Thyroid gland (tissue), 4 donors: ENCODE results near the gene RAB6D. TPM values are rescaled to one million over a fixed set of nuclear protein-coding genes. Genes with fewer than 3 reads are reported as not detected.
A peak's percentile ranks its signal among the peaks of the same experiment; 100 is the strongest.
"Not testable (repeated sequence)": the region's sequence is repeated elsewhere in the genome, so short reads cannot be mapped to it uniquely, and the experiment has no call there.

Experiments used
- DNase-seq, 2 donors: peaks; one replicate each; pipeline ENCODE4 v3.0.0-alpha.2; 2019
- H3K27ac ChIP-seq, 3 donors: fragments of 200-600 bp; sonication (generic); 1 replicate in 2 of 3; 2 replicates in 1 of 3; pipeline ENCODE4 v1.5.1; 2016 to 2019; ENCODE audit warnings: mild to moderate bottlenecking in 1 of 3, moderate library complexity in 1 of 3
- H3K27me3 ChIP-seq: fragments of 200-600 bp; sonication (generic); one replicate; pipeline ENCODE4 v1.5.1; 2019
- H3K36me3 ChIP-seq, 2 donors: fragments of 200-600 bp; sonication (generic); one replicate each; pipeline ENCODE4 v1.5.1; 2016 to 2019
- H3K4me1 ChIP-seq, 2 donors: fragments of 200-600 bp; sonication (generic); one replicate each; pipeline ENCODE4 v1.5.1; 2017 to 2019
- H3K4me3 ChIP-seq, 3 donors: fragments of 200-600 bp; sonication (generic); replicated peaks in 1 of 3; 1 replicate in 2 of 3; 2 replicates in 1 of 3; pipeline ENCODE4 v1.5.1; 2016; ENCODE audit warnings: mild to moderate bottlenecking in 1 of 3
- H3K9me3 ChIP-seq: fragments of 200-600 bp; sonication (generic); one replicate; pipeline ENCODE4 v1.5.1; 2017
- POLR2A ChIP-seq, 2 donors: fragments of 450-650 bp; IDR thresholded peaks; one replicate each; pipeline ENCODE4 v1.6.1; 2017; ENCODE audit warnings: antibody characterized with exemption in 2 of 2, mild to moderate bottlenecking in 2 of 2, moderate library complexity in 1 of 2
- WGBS, 2 donors: methylation state at CpG; one replicate each; pipeline ENCODE4 v1.1.5; 2017; 5-methylcytosine and 5-hydroxymethylcytosine counted together
- intact Hi-C: fragments of 100-400 bp; cut with DNase I; formaldehyde crosslinking; loops from one replicate; pipeline ENCODE4 v1.15.1; 2023
- total RNA-seq, 4 donors: library from RNA; depleted of rRNA; stranded (reverse); fragments of >200 nt; gene quantifications; one replicate each; pipeline ENCODE4 v1.2.3, GENCODE V29; 2016
- TF ChIP-seq, protein P1 (sequence below), 6 experiments: fragments of 200-600 bp in 3 of 6; fragments of 450-650 bp in 3 of 6; sonication (generic) in 3 of 6; IDR thresholded peaks; one replicate each; pipeline ENCODE4 v1.5.1; 2016 to 2019; ENCODE audit warnings: antibody characterized with exemption in 6 of 6, mild to moderate bottlenecking in 2 of 6, inconsistent platforms in 1 of 6, moderate library complexity in 1 of 6

RAB6D gene
- total RNA-seq: not detected

DNA sequence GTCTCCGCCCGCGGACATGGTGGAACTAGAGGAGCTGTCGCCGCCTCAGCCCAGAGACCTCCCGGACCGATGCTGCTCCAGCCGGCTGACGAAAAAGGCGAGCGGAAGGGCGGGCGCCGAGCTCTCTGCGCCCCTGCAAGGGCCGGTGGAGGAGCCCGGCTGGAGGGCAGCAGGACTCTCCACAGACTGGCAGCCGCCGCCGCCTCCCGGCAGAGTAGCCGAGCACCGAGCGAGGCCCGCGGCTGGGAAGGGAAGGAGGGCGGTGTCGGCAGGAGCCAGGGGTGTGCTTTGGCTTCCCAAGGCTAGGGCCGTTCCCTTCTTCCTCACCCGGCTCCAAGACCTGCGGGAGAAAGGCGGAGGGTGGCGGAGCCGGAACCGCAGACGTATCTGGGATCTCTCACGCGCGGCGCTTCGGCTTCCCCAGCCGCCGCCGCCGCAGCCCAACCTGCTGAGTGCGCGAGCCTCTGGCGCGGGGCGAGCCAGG is at the start of gene RAB6D:
Gene RAB6D (minus strand): TSS at position 466 of the 484 bp plus-strand sequence. CDS start 448 bp downstream, at position 18.
- H3K4me1 ChIP-seq, H3K9me3 ChIP-seq, H3K27me3 ChIP-seq, H3K27ac ChIP-seq, intact Hi-C loops, H3K36me3 ChIP-seq, H3K4me3 ChIP-seq: not testable (repeated sequence)
- peak in 1 of 2 donors; percentile 3 for DNase-seq
- 6 to 10% methylated on average over 18 to 19 of the region's 50 CpGs for WGBS, 2 donors

- Histone ChIP-seq H3K4me1 (no peaks in the 10 kb centered on the region), H3K27me3 (no peaks in the 10 kb centered on the region), H3K27ac (no peak overlapping the region), H3K36me3 (no peaks in the 10 kb centered on the region), H3K9me3 (no peaks in the 10 kb centered on the region), H3K4me3 (no peak overlapping the region)
- no peak for TF ChIP-seq POLR2A (IDR thresholded peaks at IDR 0.05)
- TF ChIP-seq, protein P1, sequence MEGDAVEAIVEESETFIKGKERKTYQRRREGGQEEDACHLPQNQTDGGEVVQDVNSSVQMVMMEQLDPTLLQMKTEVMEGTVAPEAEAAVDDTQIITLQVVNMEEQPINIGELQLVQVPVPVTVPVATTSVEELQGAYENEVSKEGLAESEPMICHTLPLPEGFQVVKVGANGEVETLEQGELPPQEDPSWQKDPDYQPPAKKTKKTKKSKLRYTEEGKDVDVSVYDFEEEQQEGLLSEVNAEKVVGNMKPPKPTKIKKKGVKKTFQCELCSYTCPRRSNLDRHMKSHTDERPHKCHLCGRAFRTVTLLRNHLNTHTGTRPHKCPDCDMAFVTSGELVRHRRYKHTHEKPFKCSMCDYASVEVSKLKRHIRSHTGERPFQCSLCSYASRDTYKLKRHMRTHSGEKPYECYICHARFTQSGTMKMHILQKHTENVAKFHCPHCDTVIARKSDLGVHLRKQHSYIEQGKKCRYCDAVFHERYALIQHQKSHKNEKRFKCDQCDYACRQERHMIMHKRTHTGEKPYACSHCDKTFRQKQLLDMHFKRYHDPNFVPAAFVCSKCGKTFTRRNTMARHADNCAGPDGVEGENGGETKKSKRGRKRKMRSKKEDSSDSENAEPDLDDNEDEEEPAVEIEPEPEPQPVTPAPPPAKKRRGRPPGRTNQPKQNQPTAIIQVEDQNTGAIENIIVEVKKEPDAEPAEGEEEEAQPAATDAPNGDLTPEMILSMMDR (IDR thresholded peaks at IDR 0.05): peak; percentile 59 to 95 (median 72)
- intact Hi-C loops: loop anchor here (10.0 kb wide), 1 partner anchor 102 kb away; no protein-coding TSS in a partner anchor
- WGBS, 2 donors: 1 to 3% methylated on average over 7 of the region's 7 CpGs
- DNase-seq: peak in 1 of 2 donors; percentile 16
Observed at GRCh38 chr2:131413148-131413747, 49.3 kb upstream of the RAB6D start.

- TF ChIP-seq, protein P1 (IDR thresholded peaks at IDR 0.05): no peak
- no peaks in the 10 kb centered on the region for H3K4me1 ChIP-seq
- no peaks in the 10 kb centered on the region for H3K27me3 ChIP-seq
- H3K9me3 ChIP-seq: no peaks in the 10 kb centered on the region
- H3K4me3 ChIP-seq: no peak overlapping the region
- H3K36me3 ChIP-seq: no peaks in the 10 kb centered on the region
- no peak overlapping the region for H3K27ac ChIP-seq
- WGBS, 2 donors: 85 to 86% methylated on average over 2 of the region's 2 CpGs
- intact Hi-C loops: loop anchor here (10.0 kb wide), 1 partner anchor 105 kb away; no protein-coding TSS in a partner anchor
- no peak for DNase-seq
Observed at GRCh38 chr2:131410173-131410572, 46.2 kb upstream of the RAB6D start.

DNA sequence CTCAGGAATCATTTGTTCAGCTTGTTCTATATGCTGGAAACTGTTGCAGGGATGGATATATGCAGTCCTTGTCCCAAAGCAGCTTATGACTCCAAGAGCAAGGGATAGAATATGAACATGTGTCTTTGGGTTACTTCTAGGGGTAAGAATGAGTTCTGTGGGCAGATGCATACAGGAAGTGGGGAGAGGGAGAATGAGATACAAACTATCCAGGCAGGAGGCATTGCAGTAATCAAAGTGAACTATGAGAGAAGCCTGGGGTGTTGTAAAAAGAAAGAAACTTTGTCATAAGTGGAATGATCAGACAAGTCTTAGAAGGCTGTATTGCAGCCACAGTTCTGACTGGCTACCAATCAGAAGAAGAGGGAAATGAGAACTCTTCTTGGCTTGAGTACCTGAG is 44.8 kb upstream of the RAB6D start:
- no peaks in the 10 kb centered on the region for H3K9me3 ChIP-seq
- intact Hi-C loops: no loop called here
- DNase-seq: no peak
- no peak overlapping the region for H3K4me3 ChIP-seq
- H3K36me3 ChIP-seq: no peaks in the 10 kb centered on the region
- TF ChIP-seq, protein P1 (IDR thresholded peaks at IDR 0.05): no peak
- no peak for TF ChIP-seq POLR2A (IDR thresholded peaks at IDR 0.05)
- no peaks in the 10 kb centered on the region for H3K4me1 ChIP-seq
- H3K27ac ChIP-seq: no peak overlapping the region
- no peaks in the 10 kb centered on the region for H3K27me3 ChIP-seq

GRCh38 chr2:131408207-131408606 is 44.2 kb upstream of the RAB6D start:
- H3K27ac ChIP-seq: no peak overlapping the region
- intact Hi-C loops: no loop called here
- H3K36me3 ChIP-seq: no peaks in the 10 kb centered on the region
- TF ChIP-seq POLR2A (IDR thresholded peaks at IDR 0.05): no peak
- TF ChIP-seq, protein P1 (IDR thresholded peaks at IDR 0.05): no peak
- H3K9me3 ChIP-seq: no peaks in the 10 kb centered on the region
- H3K4me3 ChIP-seq: no peak overlapping the region
- no peak for DNase-seq
- H3K4me1 ChIP-seq: no peaks in the 10 kb centered on the region
- no peaks in the 10 kb centered on the region for H3K27me3 ChIP-seq
